Dedifferentiated amniotic fluid mesenchymal stem cell (primary cell): ENCODE measurements around the gene KRT4.

ENCODE experiments used
- DNase-seq: peaks from one replicate; pipeline ENCODE4 v3.0.0-alpha.2; 2016; ENCODE audit errors: extremely low spot score

KRT4 gene

DNA sequence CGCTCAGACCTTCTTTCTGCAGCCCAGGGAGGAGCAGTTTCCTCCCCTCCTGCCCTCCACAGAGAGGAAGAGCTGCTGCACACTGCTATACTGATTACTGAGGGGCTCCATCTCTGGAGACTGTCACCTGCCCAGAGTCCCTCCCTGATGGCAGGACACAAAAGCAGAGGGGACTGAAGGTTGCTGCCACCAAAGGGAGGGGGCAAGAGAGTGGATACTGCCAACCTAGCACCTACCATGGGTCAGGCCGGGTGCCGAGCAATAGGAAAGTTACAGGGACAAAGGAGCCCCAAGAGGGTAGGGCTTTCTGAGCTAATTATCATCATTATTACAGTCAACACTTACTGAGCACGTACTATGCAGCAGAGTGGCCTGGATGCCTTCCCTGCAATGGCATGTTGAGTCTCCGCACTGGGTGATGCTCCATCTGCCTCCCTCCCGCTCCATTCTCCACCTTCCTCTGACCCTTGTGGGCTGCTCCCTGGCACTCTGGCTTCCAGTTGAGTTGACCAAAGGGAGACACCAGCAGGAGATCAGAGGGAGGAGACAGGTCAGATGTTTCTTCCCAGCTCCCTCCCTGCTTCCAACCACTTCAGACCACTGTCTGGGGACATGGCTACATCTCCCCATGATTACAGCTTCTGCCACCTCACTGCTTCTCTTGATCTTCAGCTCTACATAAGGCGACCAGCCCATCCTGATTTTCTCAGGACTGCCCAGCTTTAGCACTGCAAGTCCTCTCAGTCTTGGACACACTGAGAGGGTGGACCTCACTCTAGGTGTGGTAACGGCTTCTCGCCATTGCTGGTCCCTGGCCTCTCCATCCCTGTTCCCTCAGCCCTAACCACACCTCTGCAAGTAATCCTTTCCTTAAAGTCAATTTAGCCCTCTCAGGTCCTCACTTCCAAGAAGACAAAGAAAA, 22.8 kb upstream of the KRT4 start:
- no peak for DNase-seq

DNA sequence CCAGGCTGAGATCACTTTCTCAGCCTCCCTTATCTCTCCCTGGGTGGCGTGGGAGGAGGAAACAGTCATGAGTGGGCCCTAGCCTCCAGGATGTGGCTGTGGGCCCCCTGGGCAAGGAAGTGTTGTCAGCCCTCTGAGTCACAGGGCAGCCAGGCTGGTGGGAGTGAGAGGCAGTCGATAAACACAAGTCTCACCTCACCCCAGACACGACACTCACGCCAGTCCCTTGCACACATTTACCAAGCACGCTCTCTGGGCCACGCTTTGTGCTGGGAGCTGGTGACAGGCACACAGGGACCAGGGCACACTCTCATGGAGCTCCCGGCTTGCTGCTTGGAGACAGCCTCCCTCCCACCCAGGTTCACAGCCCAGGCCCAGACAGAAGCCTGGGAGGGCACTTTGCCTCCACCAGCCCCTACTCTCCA, 22.1 kb upstream of the KRT4 start:
- no peak for DNase-seq

DNA sequence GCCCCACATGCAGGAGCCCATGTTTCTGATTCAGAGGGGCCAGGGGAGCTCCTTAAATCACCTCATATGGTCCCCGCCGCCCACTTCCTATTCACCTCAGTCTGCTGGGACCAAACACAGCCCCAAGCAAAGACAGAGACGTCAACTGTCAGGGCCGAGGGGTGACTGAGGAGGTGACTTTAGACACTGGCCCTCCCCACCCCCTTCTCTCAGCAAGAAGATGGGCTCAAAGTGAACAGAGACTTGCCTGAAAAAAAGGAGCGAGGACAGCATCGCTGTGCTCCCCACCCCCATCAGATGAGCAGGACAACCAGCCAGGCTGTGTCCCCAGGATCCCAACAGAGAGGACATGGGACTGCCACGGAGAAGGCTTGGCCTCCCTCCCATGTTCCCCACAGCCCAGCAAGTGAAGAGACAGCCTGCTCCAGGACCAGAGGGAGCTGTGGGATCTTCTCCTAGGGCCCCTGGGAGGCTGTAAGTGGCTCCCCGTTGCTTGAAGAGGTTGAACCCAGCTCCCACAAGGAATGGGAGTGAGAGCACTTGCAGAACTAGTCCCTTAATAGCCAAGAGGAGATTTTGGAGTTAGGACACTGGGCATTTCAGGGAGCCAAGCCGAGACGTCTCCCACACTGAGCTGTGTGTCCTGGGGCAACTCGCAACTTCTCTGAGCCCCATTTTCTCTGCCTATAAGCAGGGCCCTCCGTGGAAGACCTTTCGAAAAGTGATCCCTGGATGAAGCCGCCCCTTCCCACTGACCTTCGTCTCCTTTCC, 21.5 kb upstream of the KRT4 start:
- DNase-seq, result no peak

DNA sequence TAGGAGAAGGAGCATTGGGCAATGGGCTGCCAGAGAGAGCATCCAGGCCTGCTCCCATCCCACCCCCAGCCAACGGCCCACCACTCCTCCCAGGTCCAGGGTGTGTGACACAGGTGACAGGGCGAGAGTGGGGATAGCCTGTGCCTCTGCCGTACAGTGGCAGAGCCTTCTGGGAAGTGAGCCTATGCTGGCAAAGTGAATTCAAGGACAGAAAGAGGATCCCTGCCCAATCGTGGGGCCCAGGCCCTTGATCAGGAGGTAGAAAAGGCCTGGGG, 20.7 kb upstream of the KRT4 start:
- DNase-seq, result no peak

DNA sequence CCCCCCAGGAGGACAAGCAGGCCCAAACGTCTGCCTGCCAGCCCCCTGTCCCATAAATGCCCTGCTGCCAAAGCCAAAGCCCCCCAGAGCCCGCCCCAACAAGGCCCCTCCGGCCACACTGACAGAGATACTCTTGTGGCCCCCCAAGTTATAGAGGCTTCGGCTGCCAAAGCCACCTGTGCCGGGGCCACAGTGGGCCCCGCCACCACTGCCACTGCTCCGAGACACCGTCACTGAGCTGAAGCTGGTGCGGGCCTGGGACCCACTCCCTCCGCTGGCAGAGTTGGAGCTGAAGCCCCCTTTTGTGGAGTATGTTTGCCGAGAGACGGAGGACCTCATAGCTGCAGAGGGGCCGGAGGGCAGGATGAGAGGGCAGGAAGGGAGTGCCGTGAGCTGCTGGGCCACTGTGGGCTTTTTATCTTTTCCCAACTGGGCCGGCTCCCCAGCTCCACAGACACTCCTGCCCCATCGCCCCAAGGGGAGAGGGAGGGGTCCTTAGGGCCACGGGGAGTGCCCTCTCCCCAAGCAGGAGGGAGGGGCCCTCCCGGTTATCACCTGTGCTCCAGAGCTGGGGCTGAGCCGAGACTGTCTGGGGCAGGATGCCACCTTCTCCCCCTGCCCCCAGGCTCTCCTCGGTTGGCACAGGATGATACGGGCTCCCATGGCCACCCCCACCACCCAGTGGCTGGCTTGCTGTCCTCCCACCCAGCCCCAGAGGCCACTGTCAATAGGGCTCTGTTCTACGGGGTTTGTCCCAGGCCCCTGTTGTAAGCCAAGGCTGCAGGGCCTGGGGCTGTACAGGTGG, 20.2 kb upstream of the KRT4 start, which contains the start of gene KRT79:
Gene KRT79, minus strand, starts transcription at position 390 of the 805 bp plus-strand sequence. Its CDS starts 51 bp downstream, at position 339.
- DNase-seq, result no peak

DNA sequence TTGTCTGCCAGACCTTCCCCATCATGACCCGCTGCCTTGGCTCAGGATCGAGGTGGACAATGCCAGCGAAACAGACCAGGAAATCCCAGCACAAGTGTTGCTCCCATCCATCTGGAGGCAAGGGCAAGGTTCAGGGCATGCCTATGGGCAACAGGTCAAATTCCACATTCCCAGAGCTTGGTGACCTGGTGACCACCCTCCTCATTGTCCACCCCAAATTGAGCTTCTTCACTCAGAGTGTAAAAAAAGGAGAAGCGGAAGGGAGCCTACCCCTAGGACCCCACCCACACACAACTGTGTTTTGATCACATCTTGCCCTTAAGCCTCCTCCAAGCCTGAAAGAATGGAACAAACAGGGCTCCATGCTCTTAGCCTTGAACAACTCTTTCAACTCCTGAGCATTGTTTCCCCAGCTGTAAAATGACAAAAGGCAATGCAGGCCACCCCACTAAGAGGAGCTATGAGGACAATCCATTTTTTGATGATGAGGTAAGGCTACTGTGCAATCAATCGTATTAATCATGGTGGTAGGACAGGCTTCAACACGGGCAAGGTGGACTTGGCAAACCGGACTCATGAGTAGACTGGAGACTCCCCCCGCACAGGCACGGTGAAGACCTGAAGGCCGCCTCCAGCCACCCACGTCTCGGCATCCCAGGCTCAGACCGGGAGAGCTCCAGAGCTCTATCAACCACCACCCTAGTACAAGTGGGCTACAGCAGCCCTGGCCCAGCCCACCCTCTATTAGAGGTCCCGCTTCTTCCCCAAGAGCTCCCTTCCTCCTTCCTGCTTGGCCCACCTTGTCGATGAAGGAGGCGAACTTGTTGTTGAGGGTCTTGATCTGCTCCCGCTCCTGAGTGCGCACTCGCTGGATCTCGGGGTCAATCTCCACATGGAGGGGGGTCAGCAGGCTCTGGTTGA, 19.3 kb upstream of the KRT4 start:
- no peak for DNase-seq

DNA sequence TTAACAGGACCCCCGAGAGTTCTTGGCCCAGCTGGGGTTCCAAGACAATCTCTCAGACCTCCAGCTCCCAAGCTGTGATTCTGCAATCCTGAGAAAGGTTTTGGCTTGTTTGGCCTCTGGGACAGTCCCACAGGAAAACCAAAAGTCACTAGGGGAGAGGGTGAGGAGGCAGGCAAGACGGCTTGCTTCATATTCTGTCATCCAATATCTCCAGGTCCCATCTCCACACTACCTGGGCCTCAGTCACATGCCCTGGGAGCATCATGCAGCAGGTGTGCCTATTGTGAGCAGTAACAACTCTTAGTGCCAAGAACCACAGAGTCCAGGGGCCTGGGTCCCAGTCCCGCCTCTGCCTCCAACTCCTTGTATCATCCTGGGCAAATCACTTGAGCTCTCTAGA, 18.5 kb upstream of the KRT4 start:
- no peak for DNase-seq

DNA sequence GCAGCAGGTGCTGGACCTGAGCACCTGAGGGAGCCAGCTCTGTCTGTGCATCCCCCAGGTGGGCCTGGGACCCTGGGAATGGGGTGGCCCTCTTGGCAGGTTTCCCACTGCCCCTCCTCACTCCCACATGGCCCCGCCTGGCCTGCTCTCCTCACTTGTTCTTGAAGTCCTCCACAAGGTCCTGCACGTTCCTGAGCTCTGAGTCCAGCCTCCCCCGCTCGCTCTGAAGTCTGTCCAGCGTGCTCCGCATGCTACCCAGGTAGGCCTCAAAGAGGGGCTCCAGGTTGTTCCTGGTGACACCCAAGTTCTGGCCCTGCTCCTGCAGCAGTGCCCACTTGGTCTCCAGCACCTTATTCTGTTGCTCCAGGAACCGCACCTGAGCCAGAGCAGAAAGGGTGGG, 17.3 kb upstream of the KRT4 start:
- no peak for DNase-seq

DNA sequence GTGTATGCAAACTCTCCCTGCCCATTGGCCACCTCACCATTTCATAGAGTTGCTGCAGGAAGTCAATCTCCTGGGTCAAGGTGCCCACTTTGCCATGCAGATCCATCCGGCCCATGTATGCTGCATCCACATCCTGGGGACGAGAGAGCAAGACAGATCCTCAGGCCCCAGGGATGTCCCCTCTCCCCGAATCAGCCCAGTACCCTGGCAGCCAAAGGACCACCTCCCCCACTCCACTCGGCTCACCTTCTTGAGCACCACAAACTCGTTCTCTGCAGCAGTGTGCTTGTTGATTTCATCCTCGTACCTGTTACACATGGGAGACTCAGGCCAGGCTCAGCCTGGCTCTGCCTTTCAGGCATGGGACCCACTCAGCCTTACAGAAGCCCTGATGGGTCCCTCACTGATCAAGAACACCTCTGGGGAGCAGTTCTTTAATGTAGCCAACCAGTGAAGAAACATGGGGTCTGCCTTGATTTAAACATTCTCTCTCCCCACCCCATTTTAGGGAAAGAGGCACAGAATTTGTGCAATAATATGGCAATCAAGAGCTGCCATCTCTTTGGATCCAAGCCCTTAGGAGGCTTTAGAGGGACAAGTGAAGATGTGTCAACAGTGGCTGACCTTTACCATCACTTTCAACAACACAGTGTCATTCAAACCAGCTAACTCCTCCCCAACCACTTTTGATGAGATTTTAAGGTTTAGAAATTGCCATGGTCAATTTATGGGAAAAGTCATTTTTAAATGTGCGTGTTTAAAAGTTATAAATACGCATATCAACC, 16.3 kb upstream of the KRT4 start:
- no peak for DNase-seq

DNA sequence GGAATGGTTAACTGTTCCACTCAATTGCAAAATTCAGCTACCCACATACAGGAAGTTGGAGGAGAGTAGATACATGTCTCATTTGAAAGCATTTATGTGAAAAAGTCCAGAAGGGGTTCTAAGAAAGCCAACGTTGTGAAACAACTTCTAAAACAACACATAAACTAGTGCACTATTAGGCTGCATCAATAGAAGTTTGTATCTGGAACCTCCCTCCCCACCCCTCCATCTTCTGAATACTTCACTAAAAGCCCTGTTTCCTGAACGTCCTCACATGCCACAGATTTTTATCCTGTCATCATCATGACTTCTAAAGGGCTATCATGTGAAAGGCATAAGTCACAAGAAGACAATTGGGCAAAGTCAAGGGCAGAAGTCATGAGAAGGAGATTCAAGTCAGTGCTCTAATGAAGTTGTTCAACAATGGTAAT, 14.7 kb upstream of the KRT4 start:
- DNase-seq, result no peak

DNA sequence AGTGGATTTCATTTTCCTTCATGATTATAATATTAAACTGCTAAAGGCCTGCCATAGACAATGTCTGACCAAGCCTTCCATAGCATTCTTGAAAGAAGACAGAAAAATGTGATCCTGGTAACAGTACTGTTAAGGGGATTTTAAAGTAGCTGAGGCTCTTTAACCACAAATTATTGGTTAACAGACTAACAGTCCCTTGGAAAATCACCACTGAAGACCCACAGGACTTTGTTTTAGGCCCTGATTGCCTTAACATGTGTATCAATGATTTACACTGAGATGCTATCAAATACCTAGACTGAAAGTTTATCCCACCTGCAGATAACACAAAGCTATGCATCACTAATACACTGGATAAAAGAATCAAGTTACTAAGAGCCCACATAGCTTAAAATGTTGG, 14.2 kb upstream of the KRT4 start:
- no peak for DNase-seq

DNA sequence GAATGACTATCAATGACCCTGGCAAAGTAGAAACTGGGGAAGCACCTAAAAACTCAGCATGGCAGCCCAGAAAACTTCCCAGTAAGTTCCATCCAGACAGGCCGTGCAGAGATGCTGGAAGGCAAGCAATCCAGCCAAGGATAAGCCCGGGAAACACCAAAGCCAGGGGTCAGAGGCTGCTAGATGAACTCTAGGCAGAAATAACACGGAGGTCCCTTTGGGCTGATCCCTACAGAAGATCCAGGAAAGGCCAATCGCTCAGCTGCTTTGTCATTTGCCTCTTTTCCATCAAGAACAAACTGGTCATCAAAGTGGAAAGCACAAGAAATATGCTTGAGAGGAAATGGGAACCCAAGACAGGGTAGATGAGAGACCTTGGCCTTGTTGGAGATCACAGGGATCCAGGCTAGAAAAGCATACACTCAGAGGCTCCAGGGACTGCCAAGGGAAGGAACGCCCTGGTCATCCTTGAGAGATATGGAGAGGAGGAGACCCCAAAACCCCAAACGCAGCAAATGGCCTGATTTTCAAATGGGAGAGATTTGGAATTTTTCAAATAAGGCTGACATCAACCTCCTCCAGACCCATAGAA, 13.7 kb upstream of the KRT4 start:
- DNase-seq, result no peak

DNA sequence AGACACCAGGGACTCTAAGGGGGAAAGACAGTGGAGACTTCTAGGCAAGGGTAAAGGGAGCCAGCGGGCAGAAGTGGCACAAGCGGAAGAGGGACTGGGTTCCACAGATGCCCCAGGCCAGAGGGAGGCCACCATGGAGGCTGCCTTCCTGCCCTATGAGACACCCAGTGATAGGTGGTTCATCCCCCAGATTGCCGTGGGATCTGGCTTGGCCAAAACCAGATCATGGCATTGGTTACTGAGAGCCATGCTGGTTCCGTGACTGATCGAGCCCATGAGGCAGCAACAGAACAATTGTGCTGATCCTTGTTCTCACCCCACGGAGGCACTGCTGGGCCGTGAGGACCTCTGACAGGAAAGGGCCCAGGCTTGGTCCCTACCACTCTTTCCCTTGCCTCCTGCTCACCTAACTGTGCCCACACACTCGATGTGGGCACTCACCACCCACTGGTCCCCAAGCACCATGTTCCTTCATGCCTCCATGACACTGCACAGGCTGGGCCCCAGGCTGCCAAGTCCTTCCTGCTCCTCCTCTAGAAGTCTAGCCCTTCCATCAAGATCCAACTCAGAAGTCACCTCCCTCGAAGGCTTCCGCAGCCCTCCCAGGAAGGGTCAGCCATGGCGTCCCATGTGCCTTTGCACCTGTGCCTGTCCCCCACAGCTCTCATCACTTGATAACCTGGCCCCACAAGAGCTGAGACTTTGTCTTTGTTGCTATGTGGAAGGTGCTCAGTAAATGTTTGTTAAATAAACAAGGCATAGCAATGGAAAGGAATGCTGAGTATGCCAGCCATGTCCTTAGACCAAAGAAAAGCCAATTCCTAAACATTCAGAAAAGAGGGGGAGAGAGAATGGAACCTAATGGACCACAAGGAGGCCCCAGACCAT, 12.9 kb upstream of the KRT4 start:
- DNase-seq, result no peak

DNA sequence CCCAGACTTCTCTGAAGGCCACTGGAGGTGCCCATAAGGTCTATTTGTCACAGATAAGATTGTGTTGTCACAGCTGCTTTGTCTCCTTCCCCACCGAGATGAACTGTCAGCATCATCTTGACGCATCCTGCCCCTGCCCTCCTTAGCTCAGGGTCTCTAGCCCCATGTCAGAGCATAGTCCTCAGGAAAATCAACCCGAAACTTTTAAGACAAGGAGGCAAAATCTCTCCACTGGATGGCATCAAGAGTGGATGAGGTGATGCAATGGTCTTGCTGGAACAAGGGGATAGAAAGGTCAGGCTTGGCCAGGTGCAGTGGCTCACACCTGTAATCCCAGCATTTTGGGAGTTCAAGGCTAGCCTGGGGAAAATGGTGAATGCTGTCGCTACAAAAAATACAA, 12.0 kb upstream of the KRT4 start:
- DNase-seq, result no peak

DNA sequence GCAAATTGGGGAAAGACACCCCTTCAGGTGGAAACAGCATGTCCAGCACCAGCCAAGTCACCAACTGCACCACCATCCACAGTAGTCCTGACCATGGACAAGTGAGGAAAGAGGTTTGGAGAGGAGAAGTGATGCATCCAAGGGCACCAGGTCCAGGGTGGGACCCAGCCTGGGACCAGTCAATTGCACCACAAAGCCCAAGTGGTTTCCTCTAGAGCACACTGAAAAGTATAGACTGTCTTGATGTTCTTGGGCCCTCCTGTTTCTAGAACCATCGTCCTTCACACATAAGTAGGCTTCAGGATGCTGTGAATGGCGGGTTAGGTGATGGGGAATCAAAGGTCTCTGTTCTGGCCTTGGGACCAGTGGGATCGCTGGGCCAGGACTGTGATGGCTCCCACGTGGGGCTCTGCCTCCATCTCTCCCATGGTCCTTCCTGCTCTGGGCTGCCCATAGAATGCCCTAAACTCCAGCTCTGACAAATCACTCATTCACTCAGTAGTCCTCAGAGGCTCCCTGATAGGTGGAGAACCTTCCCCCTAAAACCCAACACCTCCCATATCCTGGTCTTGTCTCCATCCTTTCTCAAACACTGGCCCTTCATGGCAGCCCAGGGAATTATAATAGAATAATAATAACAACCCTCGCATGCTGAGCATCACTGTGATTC, 11.0 kb upstream of the KRT4 start:
- no peak for DNase-seq

DNA sequence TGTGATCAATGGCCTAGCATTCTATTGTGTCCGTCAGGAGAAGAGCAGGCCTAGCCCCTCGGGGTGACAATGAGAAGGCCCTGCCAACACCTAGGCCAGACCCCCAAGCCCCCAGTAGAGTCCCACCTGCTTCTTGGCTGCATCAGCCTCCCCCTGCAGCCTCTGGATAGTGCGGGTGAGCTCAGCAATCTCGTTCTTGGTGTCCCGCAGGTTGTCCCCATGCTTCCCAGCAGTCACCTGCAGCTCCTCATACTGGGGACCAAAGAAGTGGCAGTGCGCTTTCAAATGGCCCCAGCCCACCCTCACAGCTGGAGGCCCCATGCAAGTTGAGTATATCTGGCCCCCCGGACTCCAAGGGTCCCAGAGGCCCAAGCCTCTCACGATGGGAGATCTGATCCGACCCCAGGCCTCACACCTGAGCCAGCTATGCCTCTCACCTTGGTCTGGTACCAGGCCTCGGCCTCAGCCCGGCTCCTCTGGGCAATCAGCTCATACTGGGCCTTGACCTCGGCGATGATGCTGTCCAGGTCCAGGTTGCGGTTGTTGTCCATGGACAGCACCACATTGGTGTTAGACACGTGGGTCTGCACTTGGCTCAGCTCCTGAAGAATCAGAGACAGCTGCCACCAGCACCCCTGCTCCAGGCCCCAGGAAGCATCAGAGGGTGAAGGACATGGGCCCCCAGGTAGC, 10.0 kb upstream of the KRT4 start:
- DNase-seq, result no peak

DNA sequence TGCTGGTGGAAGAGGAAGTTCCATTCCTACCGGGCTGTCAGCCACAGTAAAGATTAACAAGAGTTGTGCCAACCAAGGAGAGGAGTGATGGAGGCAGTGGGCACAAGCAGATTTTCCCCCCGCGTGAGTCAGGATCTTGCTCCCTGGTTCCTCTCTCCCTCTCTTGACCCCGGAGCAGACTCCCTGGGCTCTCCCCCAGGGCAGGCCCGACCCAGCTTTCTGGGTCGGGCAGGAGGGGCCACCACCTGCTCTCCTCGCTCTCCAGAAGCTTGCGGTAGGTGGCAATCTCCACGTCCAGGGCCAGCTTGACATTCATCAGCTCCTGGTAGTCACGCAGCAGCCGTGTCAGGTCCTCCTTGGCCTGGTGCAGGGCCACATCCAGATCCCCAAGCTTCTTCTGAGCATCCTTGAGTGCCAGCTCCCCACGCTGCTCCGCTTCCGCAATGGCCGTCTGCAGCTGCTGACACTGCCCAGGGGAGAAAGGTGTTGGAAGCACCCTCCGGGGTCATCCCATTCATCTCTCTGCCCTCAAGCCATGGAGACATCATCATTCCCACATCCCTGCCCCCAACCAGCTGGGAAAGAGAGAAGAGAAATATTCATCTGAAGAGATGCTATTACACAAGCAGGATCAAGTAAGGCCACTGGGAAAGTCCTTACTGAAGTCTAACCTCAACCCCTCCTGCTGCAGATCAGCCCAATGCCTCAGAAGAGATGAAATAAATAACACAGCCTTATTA, 9.0 kb upstream of the KRT4 start:
- DNase-seq, result no peak
